LNCaP clone FGC (cell line): ENCODE results near the gene CYBC1.

Experiments used
- DNase-seq: peaks from one replicate; pipeline ENCODE4 v3.0.0-alpha.2; 2011; ENCODE audit warnings: low read depth
- H3K4me3 ChIP-seq: 2 replicates; pipeline ENCODE4 v1.5.1; 2011; ENCODE audit warnings: mild to moderate bottlenecking, low read depth, low read length, control low read depth
- CTCF ChIP-seq: IDR thresholded peaks from 2 replicates; pipeline ENCODE4 v1.5.1; 2012; ENCODE audit warnings: mild to moderate bottlenecking; ENCODE audit not compliant: control insufficient read depth, insufficient read depth; ENCODE audit errors: extremely low read depth

The CYBC1 gene

GRCh38 chr17:82399601-82400101 lies 50.9 kb downstream of the CYBC1 start:
- H3K4me3 ChIP-seq, result no peak overlapping the region
- TF ChIP-seq CTCF, result no peak
- no peak for DNase-seq

- no peak for DNase-seq
- no peak for TF ChIP-seq CTCF
- no peak overlapping the region for H3K4me3 ChIP-seq
These were observed 51.5 kb downstream of the CYBC1 start for GRCh38 chr17:82399041-82399441.

GRCh38 chr17:82397449-82398335 lies 52.9 kb downstream of the CYBC1 start:
- no peak for TF ChIP-seq CTCF
- no peak for DNase-seq

GRCh38 chr17:82396601-82397435 lies 53.7 kb downstream of the CYBC1 start:
- DNase-seq, result no peak
- no peak for TF ChIP-seq CTCF
- no peak overlapping the region for H3K4me3 ChIP-seq

More at GRCh38 chr17:82397449-82398335, 52.9 kb downstream of the CYBC1 start:
- no peak overlapping the region for H3K4me3 ChIP-seq

GRCh38 chr17:82394278-82394677 lies 56.3 kb downstream of the CYBC1 start:
- no peak overlapping the region for H3K4me3 ChIP-seq
- TF ChIP-seq CTCF, result no peak
- DNase-seq, result no peak

- no peak overlapping the region for H3K4me3 ChIP-seq
- no peak for DNase-seq
- TF ChIP-seq CTCF, result no peak
These were observed 57.6 kb downstream of the CYBC1 start for GRCh38 chr17:82392941-82393340.
